ENCODE data around the gene CACNB1. TPM values are rescaled to one million over a fixed set of nuclear protein-coding genes. Genes with fewer than 3 reads are reported as not detected.

CACNB1 gene
- total RNA-seq, 1 experiment from 2014 or later: 20.0 TPM

DNA sequence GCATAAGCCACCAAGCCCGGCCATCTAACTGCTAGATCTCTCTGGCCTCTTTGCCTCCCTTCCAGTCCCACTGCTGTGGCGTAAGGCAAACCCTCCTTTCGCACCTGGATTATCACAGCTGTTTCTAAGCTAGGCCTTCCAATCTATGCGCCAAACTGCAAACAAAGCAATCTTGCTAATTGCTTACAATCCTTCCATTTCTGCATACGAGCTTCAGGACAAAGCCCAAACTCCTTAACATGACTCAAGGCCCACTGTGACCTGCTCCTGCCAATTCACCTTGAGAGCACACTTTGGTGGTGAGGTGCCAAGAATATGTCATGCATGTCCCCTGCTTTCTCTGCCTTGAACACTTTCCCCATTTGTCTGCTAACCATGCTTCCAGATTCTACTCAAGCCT lies 25.5 kb downstream of the CACNB1 start:
- no peak overlapping the region for H2BK120ac ChIP-seq (ENCODE audit: low read depth, low read length, poor library complexity, severe bottlenecking)
- H3K9me3 Mint-ChIP-seq: peaks cover 4 to 8% of the 10 kb centered on the region in 2 experiments; a peak in 4 of 5 replicates
- no peak overlapping the region for H2BK20ac ChIP-seq (ENCODE audit: low read depth, low read length, poor library complexity, severe bottlenecking)
- no peak overlapping the region for H3K14ac ChIP-seq (ENCODE audit: insufficient read depth, low read length)
- no peak overlapping the region for H4K8ac ChIP-seq (replicated peaks; ENCODE audit: insufficient read length, low read depth, low read length)
- no peaks in the 10 kb centered on the region; the same call in 1 of the 2 replicates for H3K4me1 ChIP-seq (ENCODE audit: insufficient read depth, low read length)
- no peak overlapping the region for H3K4me3 Mint-ChIP-seq
- no peaks in the 10 kb centered on the region for H4K20me1 ChIP-seq (ENCODE audit: control insufficient read depth, insufficient read depth, insufficient read length)
- H3K9ac ChIP-seq (ENCODE audit: extremely low read depth, insufficient read length, low read length): no peak overlapping the region
- peaks cover 17% of the 10 kb centered on the region for H3K27me3 Mint-ChIP-seq (ENCODE audit: low read depth)
- H2AFZ ChIP-seq (ENCODE audit: low read length): no peak overlapping the region
- H3K23me2 ChIP-seq (ENCODE audit: insufficient read length, low read depth, low read length, poor library complexity, severe bottlenecking): no peaks in the 10 kb centered on the region
- H3K4me2 ChIP-seq (ENCODE audit: insufficient read depth, insufficient read length, low read length): no peak overlapping the region
- no CpG with 5 or more reads among the region's 5 CpGs for WGBS (ENCODE audit: extremely low coverage, insufficient read length, low lambda C conversion rate)
- peak; percentile 31 for DNase-seq
- H3K23ac ChIP-seq (ENCODE audit: insufficient read length, low read depth, low read length): no peak overlapping the region
- no peak overlapping the region for H4K5ac ChIP-seq (ENCODE audit: insufficient read length, low read depth, low read length)
- TF ChIP-seq, protein P1, sequence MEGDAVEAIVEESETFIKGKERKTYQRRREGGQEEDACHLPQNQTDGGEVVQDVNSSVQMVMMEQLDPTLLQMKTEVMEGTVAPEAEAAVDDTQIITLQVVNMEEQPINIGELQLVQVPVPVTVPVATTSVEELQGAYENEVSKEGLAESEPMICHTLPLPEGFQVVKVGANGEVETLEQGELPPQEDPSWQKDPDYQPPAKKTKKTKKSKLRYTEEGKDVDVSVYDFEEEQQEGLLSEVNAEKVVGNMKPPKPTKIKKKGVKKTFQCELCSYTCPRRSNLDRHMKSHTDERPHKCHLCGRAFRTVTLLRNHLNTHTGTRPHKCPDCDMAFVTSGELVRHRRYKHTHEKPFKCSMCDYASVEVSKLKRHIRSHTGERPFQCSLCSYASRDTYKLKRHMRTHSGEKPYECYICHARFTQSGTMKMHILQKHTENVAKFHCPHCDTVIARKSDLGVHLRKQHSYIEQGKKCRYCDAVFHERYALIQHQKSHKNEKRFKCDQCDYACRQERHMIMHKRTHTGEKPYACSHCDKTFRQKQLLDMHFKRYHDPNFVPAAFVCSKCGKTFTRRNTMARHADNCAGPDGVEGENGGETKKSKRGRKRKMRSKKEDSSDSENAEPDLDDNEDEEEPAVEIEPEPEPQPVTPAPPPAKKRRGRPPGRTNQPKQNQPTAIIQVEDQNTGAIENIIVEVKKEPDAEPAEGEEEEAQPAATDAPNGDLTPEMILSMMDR (conservative IDR thresholded peaks at IDR 0.05): no peak
- no peak overlapping the region for H3K4ac ChIP-seq (ENCODE audit: low read depth, low read length)
- peaks cover 28 to 49% of the 10 kb centered on the region in 2 experiments for H3K4me1 Mint-ChIP-seq
- no peak overlapping the region for H3K27ac ChIP-seq (ENCODE audit: insufficient read length, low read depth, low read length)
- H4K91ac ChIP-seq (ENCODE audit: insufficient read length, low read depth, low read length): no peak overlapping the region
- no peak overlapping the region for H2BK15ac ChIP-seq (ENCODE audit: low read depth, low read length)
- no peak overlapping the region for H3K56ac ChIP-seq (ENCODE audit: insufficient read length, low read depth, low read length)
- H3K79me1 ChIP-seq (ENCODE audit: insufficient read depth, low read depth, low read length, poor library complexity, severe bottlenecking): no peaks in the 10 kb centered on the region
- no peak overlapping the region for H2BK5ac ChIP-seq (ENCODE audit: insufficient read length, low read length)
- no peak overlapping the region for H3K27ac Mint-ChIP-seq
- no peak overlapping the region for H3K18ac ChIP-seq (ENCODE audit: insufficient read length, low read depth, low read length)
- H3K36me3 Mint-ChIP-seq (ENCODE audit: insufficient read depth in 1 of 3, low read depth in 3 of 3): peaks cover 9 to 23% (median 15%) of the 10 kb centered on the region in 3 experiments
- peaks cover under 1% of the 10 kb centered on the region; the same call in 1 of the 2 replicates for H3K27me3 ChIP-seq (ENCODE audit: insufficient read depth, low read length)
- no peaks in the 10 kb centered on the region for H3K9me3 ChIP-seq (ENCODE audit: control insufficient read depth, low read depth, low read length)
- no peak overlapping the region for H2BK12ac ChIP-seq (ENCODE audit: insufficient read length, low read depth, low read length)
- no peak overlapping the region for H2AK5ac ChIP-seq (ENCODE audit: insufficient read length, low read length)
- no peak overlapping the region for H3T11ph ChIP-seq (ENCODE audit: low read length)
- H3K79me2 ChIP-seq (ENCODE audit: insufficient read depth, low read length): no peaks in the 10 kb centered on the region

All from H9 (cell line).